Stimulated activated CD4-positive, alpha-beta T cell treated with anti-CD3 and anti-CD28 coated beads, Interleukin-1b, Interleukin-23, amount 100 ng/mL, for 4 hours (primary cell): ENCODE results near the gene BLCAP.
A peak's percentile ranks its signal among the peaks of the same experiment; 100 is the strongest.
"Not testable (repeated sequence)": the region's sequence is repeated elsewhere in the genome, so short reads cannot be mapped to it uniquely, and the experiment has no call there.

Source experiments
- DNase-seq, 2 donors: peaks; one replicate each; pipeline ENCODE4 v3.0.0-alpha.2; 2020; ENCODE audit warnings: low read depth in 2 of 2

The BLCAP gene

DNA sequence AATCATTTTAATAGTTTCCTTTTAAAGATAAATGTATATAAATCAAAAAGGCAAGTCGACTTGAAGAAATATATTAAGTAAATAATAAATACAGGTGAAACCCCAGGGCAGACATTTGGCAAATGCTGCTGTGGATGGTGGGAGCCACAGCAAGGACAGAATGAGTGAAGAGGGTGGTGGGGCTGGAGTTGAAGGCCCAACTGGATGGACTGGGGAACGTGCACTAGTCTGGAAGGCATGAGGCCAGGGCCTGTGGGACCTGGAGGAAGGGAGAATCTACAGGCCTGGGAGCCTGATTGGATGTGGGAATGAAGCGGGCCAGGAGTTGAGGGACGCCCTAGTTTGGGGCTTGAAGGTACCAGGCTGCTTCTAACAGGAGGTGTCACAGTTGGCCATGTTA is 30.6 kb upstream of the BLCAP start:
- no peak for DNase-seq

DNA sequence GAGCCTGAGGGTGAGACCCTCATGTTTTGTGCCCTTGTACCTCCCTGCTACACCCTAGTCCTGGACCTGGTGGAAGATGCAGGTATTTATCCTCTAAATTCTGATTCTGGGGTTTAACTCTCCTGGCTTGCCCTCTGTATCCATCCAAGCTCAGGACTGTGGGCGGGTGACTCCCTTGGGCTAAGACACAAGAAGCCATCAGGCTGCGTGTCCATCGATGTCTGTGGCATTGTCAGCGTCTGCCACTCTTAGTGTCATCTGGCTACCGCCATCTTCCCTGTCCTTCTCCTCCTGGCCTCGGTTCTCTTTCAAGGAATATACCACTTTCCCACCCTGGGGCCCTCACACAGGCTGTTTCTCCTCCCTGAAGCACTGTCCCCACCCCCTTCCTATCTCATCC is 28.9 kb upstream of the BLCAP start:
- no peak for DNase-seq

DNA sequence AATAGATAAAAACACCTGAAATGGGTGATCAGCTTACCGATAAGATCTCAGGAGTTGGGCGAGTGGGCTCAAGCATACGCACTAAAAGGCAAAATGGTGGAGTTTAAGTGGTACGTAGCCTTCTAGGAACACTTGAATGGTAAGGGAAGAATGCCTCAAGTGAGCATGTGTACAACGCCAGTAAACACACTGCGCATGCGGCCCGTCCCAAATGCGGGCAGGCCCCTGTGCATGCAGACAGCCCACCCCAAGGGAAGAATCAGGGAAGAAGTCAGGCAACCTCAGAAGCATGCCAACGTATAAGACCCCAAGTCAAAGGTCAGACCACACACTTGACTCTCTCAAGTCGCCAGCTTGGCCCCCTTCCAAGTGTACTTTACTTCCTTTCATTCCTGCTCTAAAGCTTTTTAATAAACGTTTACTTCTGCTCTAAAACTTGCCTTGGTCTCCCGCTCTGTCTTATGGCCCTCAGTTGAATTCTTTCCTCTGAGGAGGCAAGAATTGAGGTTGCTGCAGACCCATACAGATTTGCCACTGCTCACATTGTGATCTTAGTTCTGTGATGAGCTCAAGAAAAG is 27.1 kb upstream of the BLCAP start:
- not testable (repeated sequence) for DNase-seq

DNA sequence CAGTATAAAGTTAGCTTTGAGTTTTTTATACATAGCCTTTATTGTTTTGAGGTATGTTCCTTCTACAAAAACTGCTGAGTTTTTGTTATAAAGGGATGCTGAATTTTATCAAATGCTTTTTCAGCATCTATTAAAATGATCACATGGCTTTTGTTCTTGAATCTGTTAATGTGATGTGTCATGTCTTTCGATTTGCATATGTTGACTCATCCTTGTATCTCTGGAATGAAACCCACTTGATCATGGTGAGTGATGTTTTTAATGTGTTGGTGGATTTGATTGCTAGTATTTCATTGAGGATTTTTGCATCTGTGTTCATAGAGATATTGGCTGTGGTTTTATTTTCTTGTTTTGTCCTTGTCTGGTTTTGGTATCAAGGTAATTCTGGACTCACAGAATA is 24.7 kb upstream of the BLCAP start:
- DNase-seq = no peak

DNA sequence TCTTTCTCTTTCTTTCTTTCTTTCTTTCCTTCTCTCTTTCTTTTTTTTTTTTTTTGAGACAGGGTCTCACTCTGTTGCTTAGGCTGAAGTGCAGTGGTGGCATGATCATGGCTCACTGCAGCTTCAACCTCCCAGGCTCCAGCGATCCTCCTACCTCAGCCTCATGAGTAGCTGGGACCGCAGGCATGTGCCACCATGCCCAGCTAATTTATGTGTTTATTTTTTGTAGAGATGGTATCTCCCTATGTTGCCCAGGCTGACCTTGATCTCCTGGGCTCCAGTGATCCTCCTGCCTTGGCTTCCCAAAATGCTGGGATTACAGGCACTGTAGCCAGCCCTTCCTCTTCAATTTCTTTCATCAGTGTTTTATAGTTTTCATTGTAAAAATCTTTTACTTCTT is 24.0 kb upstream of the BLCAP start:
- DNase-seq = not testable (repeated sequence)

DNA sequence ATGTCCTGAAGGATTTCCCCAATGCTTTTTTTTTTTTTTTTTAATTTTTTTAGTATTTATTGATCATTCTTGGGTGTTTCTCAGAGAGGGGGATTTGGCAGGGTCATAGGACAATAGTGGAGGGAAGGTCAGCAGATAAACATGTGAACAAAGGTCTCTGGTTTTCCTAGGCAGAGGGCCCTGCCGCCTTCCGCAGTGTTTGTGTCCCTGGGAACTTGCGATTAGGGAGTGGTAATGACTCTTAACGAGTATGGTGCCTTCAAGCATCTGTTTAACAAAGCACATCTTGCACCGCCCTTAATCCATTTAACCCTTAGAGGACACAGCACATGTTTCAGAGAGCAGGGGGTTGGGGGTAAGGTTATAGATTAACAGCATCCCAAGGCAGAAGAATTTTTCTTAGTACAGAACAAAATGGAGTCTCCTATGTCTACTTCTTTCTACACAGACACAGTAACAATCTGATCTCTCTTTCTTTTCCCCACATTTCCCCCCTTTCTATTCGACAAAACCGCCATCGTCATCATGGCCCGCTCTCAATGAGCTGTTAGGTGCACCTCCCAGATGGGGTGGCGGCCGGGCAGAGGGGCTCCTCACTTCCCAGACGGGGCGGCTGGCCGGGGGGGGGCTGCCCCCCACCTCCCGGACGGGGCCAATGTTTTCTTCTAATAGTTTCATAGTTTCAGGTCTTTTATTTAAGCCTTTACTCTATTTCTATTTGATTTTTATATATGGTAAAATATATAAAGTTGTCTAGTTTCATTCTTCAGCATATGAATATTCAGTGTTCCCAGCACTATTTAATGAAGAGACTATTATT is 22.6 kb upstream of the BLCAP start:
- DNase-seq = not testable (repeated sequence)

DNA sequence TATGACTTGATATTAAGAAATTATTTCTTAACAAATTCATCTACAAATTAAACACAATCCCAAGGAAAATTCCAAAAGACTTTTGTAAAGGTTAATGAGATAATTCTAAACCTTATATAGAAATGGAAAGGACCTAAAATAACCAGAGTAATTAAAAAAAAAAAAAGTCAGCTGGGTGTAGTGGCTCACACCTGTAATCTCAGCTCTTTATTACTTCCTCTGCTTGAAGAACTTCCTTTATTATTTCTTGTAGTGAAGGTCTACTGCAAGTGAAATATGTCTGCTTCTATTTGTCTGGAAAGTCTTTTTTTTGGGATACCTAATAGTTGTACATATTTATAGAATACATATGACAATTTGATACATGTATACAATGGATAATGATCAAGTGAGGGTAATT is 20.2 kb upstream of the BLCAP start:
- no peak for DNase-seq

DNA sequence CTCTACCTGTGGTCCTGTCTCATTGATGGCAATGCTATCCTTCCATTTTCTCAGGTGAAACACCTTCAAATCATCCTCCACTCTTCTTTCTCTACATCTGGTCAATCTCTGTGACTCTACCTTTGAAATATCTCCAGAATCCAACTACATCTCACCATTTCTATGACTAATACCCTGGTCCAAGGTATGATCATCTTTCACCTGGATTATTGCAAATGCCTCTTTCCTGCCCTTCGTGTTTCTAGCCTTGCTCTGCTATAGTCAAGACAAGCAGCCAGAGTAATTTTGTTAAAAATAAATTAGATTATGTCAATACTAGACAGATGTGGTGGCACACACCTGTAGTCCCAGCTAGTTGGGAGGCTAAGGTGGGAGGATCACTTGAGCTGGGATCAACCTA is 17.8 kb upstream of the BLCAP start:
- DNase-seq = no peak

DNA sequence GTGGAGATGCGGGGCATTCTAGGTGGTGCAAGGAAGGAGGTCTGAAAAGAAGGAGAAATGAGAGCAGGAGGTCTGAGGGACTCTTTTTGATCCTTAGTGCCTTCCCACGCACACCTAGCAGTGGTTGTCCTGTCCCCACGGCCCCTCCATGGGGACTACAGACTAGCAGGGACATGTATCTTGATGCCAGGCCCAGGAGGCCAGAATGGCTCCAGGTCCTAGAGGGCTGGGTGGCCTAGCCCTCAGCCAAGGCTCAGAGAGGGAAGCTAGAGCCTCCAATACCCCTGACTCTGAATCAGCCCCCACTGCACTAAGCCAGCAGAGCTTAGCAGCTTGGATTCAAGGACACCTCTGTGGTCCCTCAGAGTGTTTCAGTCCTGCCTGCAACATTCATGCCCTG is 16.7 kb upstream of the BLCAP start:
- DNase-seq = no peak

DNA sequence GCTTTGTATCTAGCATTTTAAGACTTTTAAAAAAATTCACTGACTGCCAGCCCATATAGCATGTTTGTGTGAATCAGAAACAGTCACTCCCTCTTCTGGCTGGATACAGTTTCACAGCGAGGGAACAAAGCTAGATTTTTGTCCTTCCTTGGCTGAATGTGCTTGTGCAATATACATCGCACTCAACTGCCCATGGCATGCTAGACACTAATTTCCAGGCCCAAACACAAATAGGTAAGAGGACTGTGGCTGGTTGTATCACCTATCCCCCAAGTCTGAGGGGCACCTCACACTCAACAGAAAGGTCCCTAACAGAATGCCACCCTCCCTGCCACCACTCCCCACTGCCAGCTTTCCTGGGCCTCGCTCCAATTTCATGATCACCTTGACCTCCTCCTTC is 16.2 kb upstream of the BLCAP start:
- DNase-seq = no peak

DNA sequence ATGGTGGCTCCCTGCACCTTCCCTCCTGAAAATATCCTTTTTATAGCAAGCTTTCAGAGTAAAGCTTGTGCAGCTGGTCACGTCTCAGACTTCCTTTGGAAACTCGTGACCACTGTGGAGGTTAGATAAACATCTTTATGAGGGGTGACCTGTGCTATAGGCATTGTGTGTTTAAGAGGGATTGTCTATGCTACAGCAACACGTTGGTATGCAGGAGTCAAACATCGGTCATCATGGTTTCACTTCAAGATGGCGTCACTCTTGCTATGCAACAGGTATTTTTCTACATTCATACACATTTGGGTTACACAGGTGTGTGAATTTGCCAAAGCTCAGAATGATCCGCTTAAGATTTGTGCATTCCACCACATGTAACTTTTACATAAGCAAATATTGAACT is 14.6 kb upstream of the BLCAP start:
- DNase-seq = no peak

DNA sequence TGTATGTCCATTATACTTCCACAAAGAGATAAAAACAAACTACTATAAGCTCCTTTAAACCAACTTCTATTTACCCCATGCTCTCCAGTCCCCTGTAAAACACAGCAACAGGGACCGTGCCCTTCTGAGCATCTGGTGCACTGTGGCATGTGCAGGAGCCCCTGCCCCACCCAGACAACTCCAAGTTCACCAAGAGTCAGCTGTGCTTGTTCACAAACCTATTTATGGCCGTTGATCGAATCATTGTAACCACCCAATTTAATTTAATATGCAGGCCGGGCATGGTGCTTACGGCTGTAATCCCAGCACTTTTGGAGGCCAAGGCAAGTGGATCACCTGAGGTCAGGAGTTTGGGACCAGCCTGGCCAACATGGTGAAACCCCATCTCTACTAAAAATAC is 13.7 kb upstream of the BLCAP start:
- DNase-seq = no peak

DNA sequence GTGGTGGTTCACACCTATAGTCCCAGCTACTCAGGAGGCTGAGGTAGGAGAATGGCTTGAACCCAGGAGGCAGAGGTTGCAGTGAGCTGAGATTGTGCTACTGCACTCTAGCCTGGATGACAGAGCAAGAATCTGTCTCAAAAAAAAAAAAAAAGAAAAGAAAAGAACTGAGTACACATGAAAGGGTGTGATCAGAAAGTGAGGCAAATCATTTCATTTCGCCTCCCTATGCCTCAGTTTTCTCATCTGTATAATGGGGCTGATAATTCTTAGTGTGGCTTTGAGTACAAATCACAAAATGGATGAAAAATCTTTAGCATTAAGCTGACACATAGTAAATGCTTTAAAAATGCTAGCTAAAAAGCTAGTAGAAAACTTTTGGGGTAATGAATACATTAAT is 13.2 kb upstream of the BLCAP start:
- DNase-seq = not testable (repeated sequence)

DNA sequence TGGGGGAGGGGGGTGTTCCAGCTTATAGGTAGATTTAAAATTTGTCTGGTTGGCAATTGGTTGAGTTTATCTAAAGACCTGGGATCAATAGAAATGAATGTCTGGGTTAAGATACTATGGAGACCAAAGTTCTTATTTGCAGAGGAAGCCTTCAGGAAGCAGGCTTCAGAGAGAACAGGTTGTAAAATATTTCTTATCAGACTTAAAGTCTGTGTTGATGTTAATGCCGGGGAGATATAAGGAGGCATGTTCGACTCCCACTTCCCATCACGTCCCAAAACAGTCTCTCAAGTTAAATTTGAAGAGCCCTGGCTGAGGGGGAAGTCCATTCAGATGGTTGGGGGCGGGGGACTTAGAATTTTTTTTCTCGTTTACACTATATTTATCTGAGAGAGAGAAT is 12.3 kb upstream of the BLCAP start:
- no peak for DNase-seq

DNA sequence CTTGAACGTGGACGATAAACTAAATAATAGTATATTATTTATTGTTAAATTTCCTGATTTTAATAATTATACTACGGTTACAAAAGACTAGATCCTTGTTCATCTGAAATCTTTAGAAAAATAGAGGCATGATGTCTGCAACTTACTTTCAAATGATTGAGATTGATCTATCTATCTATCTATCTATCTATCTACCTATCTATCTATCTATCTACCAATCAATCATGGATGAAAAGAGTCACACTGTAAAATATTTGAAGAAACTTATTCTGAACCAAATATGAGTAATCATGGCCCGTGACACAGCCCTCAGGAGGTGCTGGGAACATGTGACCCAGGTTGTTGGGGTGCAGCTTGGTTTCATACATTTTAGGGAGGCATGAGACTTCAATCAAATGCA is 11.7 kb upstream of the BLCAP start:
- no peak for DNase-seq

DNA sequence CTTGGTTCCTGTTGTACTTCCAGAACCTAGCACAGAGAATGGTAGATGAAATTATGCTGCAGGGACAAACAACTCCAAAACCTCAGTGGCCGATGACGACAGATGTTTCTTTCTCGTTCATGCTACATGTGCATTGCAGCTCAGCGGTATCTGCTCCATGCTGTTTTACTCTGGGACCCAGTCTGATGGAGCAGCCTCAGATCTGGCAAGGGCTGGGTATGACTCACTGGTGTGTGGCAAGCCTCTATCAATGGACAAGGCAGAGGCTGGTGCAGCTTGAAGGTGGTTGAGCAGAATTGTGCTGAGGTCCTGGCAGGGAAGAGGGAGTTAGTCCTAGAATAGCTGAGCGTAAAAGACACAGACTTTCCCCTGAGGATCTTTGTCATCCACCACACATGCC is 10.3 kb upstream of the BLCAP start:
- no peak for DNase-seq

DNA sequence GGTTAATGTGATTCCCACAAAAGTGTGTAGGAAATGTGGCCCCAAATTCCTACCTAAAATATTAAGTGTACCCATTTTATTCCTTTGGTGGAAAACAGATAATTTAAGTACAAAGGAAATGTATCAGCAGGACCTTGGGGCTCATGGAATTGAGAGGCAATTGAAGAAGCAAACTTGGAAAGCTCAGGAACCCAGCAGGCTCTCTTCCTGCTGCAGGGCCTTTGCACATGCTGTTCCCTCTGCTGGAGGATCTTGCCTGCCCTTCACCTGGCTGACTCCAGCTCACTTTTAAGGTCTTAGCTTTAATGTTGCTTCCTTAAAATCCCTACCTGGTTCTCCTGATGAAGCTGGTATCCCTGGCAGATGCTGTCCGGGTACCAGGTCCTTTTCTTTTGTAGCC is 9.8 kb upstream of the BLCAP start:
- no peak for DNase-seq

DNA sequence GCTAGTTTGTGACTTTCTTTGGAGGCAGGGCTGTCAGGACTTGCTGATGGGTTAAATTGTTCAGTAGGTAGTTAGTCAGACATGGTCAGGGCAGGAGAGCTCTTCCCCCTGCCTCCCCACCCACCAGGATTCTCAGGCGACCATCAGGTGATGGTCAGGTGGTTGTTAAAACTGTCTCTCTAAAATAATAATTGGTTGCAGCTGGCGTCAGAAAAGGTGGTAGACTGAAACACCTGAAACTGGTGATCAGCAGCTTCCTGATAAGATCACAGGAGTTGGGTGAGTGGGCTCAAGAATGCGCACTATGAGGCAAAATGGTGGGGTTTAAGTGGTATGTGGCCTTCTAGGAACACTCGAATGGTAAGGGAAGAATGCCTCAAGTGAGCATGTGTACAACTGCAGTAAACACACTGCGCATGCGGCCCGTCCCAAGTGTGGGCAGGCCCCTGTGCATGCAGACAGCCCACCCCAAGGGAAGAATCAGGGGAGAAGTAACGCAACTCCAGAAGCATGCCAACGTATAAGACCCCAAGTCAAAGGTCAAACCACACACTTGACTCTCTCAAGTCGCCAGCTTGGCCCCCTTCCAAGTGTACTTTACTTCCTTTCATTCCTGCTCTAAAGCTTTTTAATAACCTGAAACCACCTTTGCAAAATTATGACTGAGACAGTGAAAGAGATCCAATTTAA is 7.9 kb upstream of the BLCAP start:
- no peak for DNase-seq

DNA sequence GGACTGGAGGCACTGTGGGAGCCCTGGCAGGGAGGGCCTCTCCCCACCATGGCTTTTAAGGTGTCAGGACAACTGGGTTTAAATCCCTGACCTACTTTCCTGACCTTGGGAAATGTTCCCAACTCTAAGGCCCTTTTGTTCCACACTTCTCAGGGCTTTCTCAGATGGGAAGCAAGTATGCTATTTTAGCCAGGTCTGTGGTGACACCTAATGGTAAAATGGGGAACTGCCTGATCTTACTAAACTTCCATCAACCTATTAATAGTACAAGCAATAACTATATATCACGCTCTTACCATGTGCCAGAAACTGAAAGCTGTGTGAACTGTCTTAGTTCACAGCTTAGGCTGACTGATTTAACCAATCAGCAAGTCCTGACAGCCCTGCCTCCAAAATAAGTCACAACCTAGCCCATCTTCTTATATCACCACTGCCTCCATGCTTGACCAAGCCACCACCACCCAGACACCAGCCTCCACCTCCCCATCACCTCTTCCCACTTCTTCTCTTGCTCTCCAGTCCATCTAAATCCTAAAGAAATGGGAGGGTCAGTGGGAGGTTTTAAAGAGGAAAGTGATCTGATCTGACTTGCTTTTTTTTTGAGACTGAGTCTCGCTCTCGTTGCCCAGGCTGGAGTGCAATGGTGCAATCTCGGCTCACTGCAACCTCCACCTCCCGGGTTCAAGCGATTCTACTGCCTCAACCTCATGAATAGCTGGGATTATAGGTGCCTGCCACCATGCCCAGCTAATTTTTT is 6.9 kb upstream of the BLCAP start:
- peak in 1 of 2 donors; percentile 58 for DNase-seq

DNA sequence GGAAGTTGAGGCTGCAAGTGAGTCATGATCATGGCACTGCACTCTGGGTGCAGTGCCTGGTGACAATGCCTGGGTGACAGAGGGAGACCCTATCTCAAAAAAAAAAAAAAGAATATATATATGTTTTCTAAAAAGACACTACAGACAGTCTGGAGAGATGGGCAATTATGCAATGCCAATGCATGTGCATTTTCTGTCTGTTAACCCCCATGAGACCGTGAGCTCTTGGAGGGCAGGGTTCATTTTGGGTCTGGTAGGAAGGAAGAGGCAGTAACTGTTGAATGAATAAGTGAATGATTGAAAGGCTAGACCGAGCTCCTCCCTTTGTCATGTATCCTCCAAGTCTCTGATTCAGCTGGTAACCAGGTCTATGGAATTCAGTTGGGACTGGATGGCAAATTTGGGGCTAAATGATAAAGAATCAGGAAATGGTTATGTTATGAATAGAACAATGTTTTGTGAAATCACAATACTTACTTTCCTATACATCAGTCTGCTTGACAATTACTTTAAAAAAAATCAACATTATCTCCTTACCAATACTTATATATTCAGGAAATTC is 5.6 kb upstream of the BLCAP start:
- no peak for DNase-seq

DNA sequence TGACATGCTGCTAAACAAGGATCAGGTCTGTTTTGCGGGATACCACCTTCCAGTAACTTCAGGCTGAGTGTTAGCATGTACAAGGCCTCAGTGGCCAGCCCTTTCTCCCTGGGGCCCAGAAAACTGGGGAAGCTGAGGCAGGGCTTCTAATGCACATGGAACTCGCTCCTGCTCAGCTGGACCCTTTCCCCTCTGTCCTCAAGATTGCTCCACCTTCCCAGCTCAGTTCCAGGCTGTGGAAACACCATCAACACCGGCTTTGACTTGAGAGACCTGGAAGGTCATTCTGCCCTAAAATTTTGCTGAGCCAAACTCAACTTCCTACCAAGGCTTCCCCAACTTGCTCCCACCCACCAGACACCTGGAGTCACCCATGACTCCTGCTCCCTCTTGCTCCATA is 4.2 kb upstream of the BLCAP start:
- DNase-seq = no peak

DNA sequence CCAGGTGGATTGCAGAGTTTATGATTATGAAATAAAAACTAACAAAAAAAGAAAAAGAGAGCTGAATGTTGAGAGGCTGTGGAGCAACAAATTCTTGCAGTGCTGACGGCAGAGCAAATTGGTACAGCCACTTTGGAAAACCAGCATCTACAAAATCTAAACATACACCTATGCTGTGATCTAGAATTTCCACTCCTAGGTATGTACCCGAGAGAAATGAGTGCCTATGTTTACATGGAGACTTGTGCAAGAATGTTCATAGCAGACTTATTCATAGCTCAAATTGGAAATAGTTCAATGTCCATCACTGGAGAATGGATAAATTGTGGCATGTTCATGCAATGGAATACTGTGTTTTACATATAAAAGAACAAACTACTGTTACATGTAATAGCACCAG is 3.0 kb upstream of the BLCAP start:
- no peak for DNase-seq
